ENCODE results near the gene RNF13.

The RNF13 gene

GRCh38 chr3:149812606-149813366, at the start of gene RNF13:
RNF13 (plus strand) TSS chr3:149813215; CDS start chr3:149846027, 32,812 bp downstream.
- peaks cover 36% of the 10 kb centered on the region for H3K79me2 ChIP-seq (ENCODE audit: control insufficient read depth, insufficient read depth, low read length, unreplicated experiment)
- H3K36me3 ChIP-seq (ENCODE audit: insufficient read depth, low read length) = no peaks in the 10 kb centered on the region
- H3K4me1 ChIP-seq (ENCODE audit: control insufficient read depth, insufficient read depth, low read length, unreplicated experiment) = peaks cover 40% of the 10 kb centered on the region
- H2AFZ ChIP-seq (ENCODE audit: low read length, unreplicated experiment) = peak within 1 kb of the TSS; percentile 98
- H3K4me3 ChIP-seq (ENCODE audit: low read depth, low read length) = peak within 1 kb of the TSS; percentile 99
- H3K27ac ChIP-seq (ENCODE audit: low read depth, low read length) = peak within 1 kb of the TSS; percentile 87
- no peaks in the 10 kb centered on the region for H3K27me3 ChIP-seq (ENCODE audit: insufficient read depth, low read length)

DNA sequence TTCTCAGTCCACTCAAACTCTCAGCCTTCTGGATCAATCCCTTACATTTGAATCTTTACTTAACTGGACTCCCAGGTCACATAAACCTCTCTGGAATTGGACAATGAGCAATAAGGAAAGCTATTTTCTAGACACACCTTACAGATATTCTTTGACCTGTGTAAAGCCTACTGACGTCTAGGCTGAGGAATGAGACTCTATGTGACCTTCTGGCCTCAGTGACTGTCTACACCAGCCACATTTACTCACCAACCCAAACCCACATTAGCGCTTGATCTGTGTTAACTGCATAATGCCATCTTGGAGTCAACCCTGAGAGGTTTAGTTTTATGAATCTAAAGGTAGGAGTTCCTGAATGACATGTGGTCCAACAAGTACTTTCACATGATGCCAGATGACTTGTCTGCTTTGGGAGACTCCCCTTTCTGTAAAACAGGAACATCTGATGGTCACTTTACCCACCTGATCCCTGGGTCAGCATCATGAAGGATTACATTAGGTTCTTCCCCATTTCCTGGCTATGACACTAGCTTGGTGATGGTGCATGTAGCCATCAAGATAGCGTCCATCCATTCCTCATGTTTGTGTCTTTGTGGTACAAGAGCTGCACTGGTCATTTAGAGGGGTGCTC, 49.3 kb upstream of the RNF13 start:
- Histone ChIP-seq H3K36me3 (ENCODE audit: insufficient read depth, low read length) (no peaks in the 10 kb centered on the region), H3K27me3 (ENCODE audit: insufficient read depth, low read length) (peaks cover 23% of the 10 kb centered on the region), H3K4me3 (ENCODE audit: low read depth, low read length) (no peak overlapping the region), H3K79me2 (ENCODE audit: control insufficient read depth, insufficient read depth, low read length, unreplicated experiment) (no peaks in the 10 kb centered on the region), H3K27ac (ENCODE audit: low read depth, low read length) (no peak overlapping the region), H2AFZ (ENCODE audit: low read length, unreplicated experiment) (no peak overlapping the region), H3K4me1 (ENCODE audit: control insufficient read depth, insufficient read depth, low read length, unreplicated experiment) (no peaks in the 10 kb centered on the region)

- no peak overlapping the region for H3K27ac ChIP-seq (ENCODE audit: low read depth, low read length)
- no peaks in the 10 kb centered on the region for H3K36me3 ChIP-seq (ENCODE audit: insufficient read depth, low read length)
- no peaks in the 10 kb centered on the region for H3K4me1 ChIP-seq (ENCODE audit: control insufficient read depth, insufficient read depth, low read length, unreplicated experiment)
- H3K79me2 ChIP-seq (ENCODE audit: control insufficient read depth, insufficient read depth, low read length, unreplicated experiment) = no peaks in the 10 kb centered on the region
- no peak overlapping the region for H2AFZ ChIP-seq (ENCODE audit: low read length, unreplicated experiment)
- peaks cover 23% of the 10 kb centered on the region for H3K27me3 ChIP-seq (ENCODE audit: insufficient read depth, low read length)
- H3K4me3 ChIP-seq (ENCODE audit: low read depth, low read length) = no peak overlapping the region
These were observed 48.7 kb upstream of the RNF13 start for GRCh38 chr3:149764302-149764701.

DNA sequence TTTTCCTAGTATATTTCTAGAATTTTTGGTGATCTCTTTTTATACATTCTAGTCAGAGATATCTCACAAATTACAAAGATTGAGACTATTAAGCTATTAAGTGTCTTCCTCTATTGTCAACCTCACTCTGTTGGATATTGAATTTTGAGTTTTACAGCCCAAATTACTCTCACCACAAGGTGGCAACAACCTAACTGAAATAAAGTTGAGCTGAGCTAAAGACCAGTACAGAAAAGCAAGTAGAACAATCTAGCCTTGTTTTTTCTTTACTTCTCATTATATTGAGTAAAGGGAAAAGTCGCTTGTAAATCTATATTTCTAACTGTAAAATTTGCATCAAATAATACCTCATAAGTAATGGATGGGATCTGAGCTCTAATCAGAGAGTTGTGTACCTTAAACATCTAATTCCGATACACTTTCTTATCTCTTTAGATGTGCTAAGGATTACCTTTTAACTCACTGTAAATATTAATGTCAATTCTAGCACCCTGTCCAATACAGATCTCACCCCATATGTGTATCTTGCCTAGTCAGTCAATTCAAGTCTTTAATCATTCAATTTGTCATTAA, 47.2 kb upstream of the RNF13 start:
- Histone ChIP-seq H3K27me3 (ENCODE audit: insufficient read depth, low read length) (peaks cover 23% of the 10 kb centered on the region), H3K79me2 (ENCODE audit: control insufficient read depth, insufficient read depth, low read length, unreplicated experiment) (no peaks in the 10 kb centered on the region), H3K4me1 (ENCODE audit: control insufficient read depth, insufficient read depth, low read length, unreplicated experiment) (no peaks in the 10 kb centered on the region), H2AFZ (ENCODE audit: low read length, unreplicated experiment) (no peak overlapping the region), H3K36me3 (ENCODE audit: insufficient read depth, low read length) (no peaks in the 10 kb centered on the region), H3K4me3 (ENCODE audit: low read depth, low read length) (no peak overlapping the region), H3K27ac (ENCODE audit: low read depth, low read length) (no peak overlapping the region)

GRCh38 chr3:149767720-149768119, 45.3 kb upstream of the RNF13 start:
- Histone ChIP-seq H3K4me3 (ENCODE audit: low read depth, low read length) (no peak overlapping the region), H3K27me3 (ENCODE audit: insufficient read depth, low read length) (peaks cover 20% of the 10 kb centered on the region), H3K79me2 (ENCODE audit: control insufficient read depth, insufficient read depth, low read length, unreplicated experiment) (no peaks in the 10 kb centered on the region), H3K27ac (ENCODE audit: low read depth, low read length) (no peak overlapping the region), H3K36me3 (ENCODE audit: insufficient read depth, low read length) (no peaks in the 10 kb centered on the region), H3K4me1 (ENCODE audit: control insufficient read depth, insufficient read depth, low read length, unreplicated experiment) (no peaks in the 10 kb centered on the region), H2AFZ (ENCODE audit: low read length, unreplicated experiment) (no peak overlapping the region)

GRCh38 chr3:149768704-149769103, 44.3 kb upstream of the RNF13 start:
- Histone ChIP-seq H3K27ac (ENCODE audit: low read depth, low read length) (no peak overlapping the region), H3K36me3 (ENCODE audit: insufficient read depth, low read length) (no peaks in the 10 kb centered on the region), H3K4me1 (ENCODE audit: control insufficient read depth, insufficient read depth, low read length, unreplicated experiment) (no peaks in the 10 kb centered on the region), H3K4me3 (ENCODE audit: low read depth, low read length) (no peak overlapping the region), H3K27me3 (ENCODE audit: insufficient read depth, low read length) (peaks cover 13% of the 10 kb centered on the region), H3K79me2 (ENCODE audit: control insufficient read depth, insufficient read depth, low read length, unreplicated experiment) (no peaks in the 10 kb centered on the region), H2AFZ (ENCODE audit: low read length, unreplicated experiment) (no peak overlapping the region)

- Histone ChIP-seq H3K79me2 (ENCODE audit: control insufficient read depth, insufficient read depth, low read length, unreplicated experiment) (no peaks in the 10 kb centered on the region), H3K4me1 (ENCODE audit: control insufficient read depth, insufficient read depth, low read length, unreplicated experiment) (no peaks in the 10 kb centered on the region), H3K36me3 (ENCODE audit: insufficient read depth, low read length) (no peaks in the 10 kb centered on the region), H2AFZ (ENCODE audit: low read length, unreplicated experiment) (no peak overlapping the region), H3K27me3 (ENCODE audit: insufficient read depth, low read length) (0 out of 2 replicates have a peak, but pooled peaks cover 1% of the 10 kb centered on the region), H3K4me3 (ENCODE audit: low read depth, low read length) (no peak overlapping the region), H3K27ac (ENCODE audit: low read depth, low read length) (no peak overlapping the region)
These were observed 42.8 kb upstream of the RNF13 start for GRCh38 chr3:149770246-149770645.

DNA sequence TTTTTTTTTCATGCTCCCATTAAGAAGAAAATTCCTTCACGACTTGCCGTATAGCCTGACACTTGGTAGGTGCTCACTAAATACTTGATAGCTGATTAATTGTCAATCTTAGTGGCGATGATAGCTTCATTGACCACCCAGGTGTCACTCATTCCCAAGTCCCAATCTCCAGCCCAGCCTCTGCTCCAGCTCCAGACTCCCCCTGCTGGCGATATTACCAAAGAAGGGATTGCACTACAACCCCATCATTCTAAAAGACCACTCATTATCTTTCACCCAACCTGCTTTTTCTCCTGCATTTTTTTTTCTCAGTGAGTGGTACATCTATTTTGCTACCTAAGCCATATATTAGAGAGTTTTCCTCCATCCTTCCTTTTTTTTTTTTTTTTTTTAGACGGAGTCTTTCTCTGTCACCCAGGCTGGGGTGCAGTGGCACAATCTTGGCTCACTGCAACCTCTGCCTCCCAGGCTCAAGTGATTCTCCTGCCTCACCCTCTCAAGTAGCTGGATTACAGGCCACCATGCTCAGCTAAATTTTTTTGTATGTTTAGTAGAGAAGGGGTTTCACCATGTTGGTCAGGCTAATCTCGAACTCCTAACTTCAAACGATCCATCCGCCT, 41.3 kb upstream of the RNF13 start:
- no peak overlapping the region for H3K27ac ChIP-seq (ENCODE audit: low read depth, low read length)
- no peaks in the 10 kb centered on the region for H3K79me2 ChIP-seq (ENCODE audit: control insufficient read depth, insufficient read depth, low read length, unreplicated experiment)
- no peaks in the 10 kb centered on the region for H3K4me1 ChIP-seq (ENCODE audit: control insufficient read depth, insufficient read depth, low read length, unreplicated experiment)
- no peak overlapping the region for H2AFZ ChIP-seq (ENCODE audit: low read length, unreplicated experiment)
- no peaks in the 10 kb centered on the region for H3K36me3 ChIP-seq (ENCODE audit: insufficient read depth, low read length)
- no peaks in the 10 kb centered on the region for H3K27me3 ChIP-seq (ENCODE audit: insufficient read depth, low read length)
- no peak overlapping the region for H3K4me3 ChIP-seq (ENCODE audit: low read depth, low read length)

DNA sequence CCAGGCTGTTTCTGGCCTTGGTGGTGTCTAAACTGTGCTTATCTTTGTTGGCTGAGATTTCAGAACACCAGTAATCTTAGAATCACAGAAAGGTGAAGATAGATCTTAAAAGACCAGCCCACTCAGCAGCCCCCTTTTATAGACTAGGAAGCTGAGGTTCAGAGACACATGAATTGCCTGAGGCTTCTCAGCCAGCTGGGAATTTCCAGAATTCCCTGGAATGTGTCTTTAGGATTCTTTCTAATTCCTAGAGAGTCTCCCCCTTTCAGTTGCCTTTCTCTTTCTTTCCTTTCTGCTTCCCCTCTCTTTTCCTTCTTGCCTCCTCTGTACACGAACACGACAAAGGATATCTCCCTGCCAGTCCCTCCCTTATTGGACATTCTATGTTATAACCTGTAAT, 40.2 kb upstream of the RNF13 start:
- Histone ChIP-seq H3K36me3 (ENCODE audit: insufficient read depth, low read length) (no peaks in the 10 kb centered on the region), H2AFZ (ENCODE audit: low read length, unreplicated experiment) (no peak overlapping the region), H3K79me2 (ENCODE audit: control insufficient read depth, insufficient read depth, low read length, unreplicated experiment) (no peaks in the 10 kb centered on the region), H3K4me3 (ENCODE audit: low read depth, low read length) (no peak overlapping the region), H3K27me3 (ENCODE audit: insufficient read depth, low read length) (no peaks in the 10 kb centered on the region), H3K4me1 (ENCODE audit: control insufficient read depth, insufficient read depth, low read length, unreplicated experiment) (no peaks in the 10 kb centered on the region), H3K27ac (ENCODE audit: low read depth, low read length) (no peak overlapping the region)

DNA sequence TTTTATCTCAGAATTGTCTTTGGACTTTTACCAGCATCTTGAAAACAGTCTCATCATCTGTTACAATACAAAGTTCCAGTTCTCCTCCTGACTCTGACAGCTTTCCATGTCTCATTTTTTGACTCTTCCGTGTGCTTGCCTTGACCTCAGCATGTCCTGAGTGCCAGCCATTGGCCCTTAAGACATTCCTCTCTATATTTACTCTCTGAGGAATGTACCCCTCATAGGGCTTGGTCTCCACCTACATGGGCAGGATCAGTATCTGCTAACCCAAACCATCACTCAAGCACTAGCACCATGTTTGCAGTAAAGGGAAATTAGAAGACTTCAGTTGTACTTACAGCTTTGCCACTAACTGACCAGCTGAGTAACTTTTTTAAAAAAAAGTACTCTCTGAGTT, 36.8 kb upstream of the RNF13 start:
- Histone ChIP-seq H3K27me3 (ENCODE audit: insufficient read depth, low read length) (no peaks in the 10 kb centered on the region), H3K27ac (ENCODE audit: low read depth, low read length) (no peak overlapping the region), H2AFZ (ENCODE audit: low read length, unreplicated experiment) (no peak overlapping the region), H3K36me3 (ENCODE audit: insufficient read depth, low read length) (no peaks in the 10 kb centered on the region), H3K79me2 (ENCODE audit: control insufficient read depth, insufficient read depth, low read length, unreplicated experiment) (no peaks in the 10 kb centered on the region), H3K4me3 (ENCODE audit: low read depth, low read length) (no peak overlapping the region), H3K4me1 (ENCODE audit: control insufficient read depth, insufficient read depth, low read length, unreplicated experiment) (no peaks in the 10 kb centered on the region)

All from ACC112 (cell line).